Endothelial cell of umbilical vein (primary cell): ENCODE measurements around the gene P2RY11.

ENCODE experiments used
- EZH2 ChIP-seq: IDR thresholded peaks from 2 replicates; pipeline ENCODE4 v1.6.1; 2012; ENCODE audit warnings: borderline replicate concordance, low read depth, mild to moderate bottlenecking, moderate library complexity, low read length, inconsistent platforms; ENCODE audit not compliant: severe bottlenecking
- FOS ChIP-seq: IDR thresholded peaks from 2 replicates; pipeline ENCODE4 v1.6.1; 2011; ENCODE audit warnings: mild to moderate bottlenecking, low read length, moderate library complexity, borderline replicate concordance; ENCODE audit not compliant: insufficient read depth
- JUN ChIP-seq: IDR thresholded peaks from 2 replicates; pipeline ENCODE4 v1.6.1; 2011; ENCODE audit warnings: borderline replicate concordance, low read depth; ENCODE audit not compliant: insufficient read length, insufficient read depth
- MYC ChIP-seq: IDR thresholded peaks from one replicate; pipeline ENCODE4 v1.6.1; 2011; ENCODE audit warnings: mild to moderate bottlenecking, low read depth, low read length
- POLR2A ChIP-seq: IDR thresholded peaks from 2 replicates; pipeline ENCODE4 v1.6.1; 2012; ENCODE audit warnings: low read depth, mild to moderate bottlenecking, control low read depth, low read length
- POLR2AphosphoS5 ChIP-seq: IDR thresholded peaks from 2 replicates; pipeline ENCODE4 v1.6.1; 2012; ENCODE audit warnings: low read depth, mild to moderate bottlenecking, control low read depth, low read length, moderate library complexity; ENCODE audit not compliant: insufficient read depth
- TF ChIP-seq, protein P1 (sequence below), 2 donors: IDR thresholded peaks; 1 replicate in 1 of 2; 2 replicates in 1 of 2; pipeline ENCODE4 v1.5.1; 2011; ENCODE audit warnings: low read length in 2 of 2, mild to moderate bottlenecking in 2 of 2, moderate library complexity in 2 of 2, control low read depth in 1 of 2, inconsistent platforms in 1 of 2, low read depth in 1 of 2; ENCODE audit not compliant: insufficient read depth in 1 of 2; ENCODE audit errors: extremely low read depth in 1 of 2

DNA sequence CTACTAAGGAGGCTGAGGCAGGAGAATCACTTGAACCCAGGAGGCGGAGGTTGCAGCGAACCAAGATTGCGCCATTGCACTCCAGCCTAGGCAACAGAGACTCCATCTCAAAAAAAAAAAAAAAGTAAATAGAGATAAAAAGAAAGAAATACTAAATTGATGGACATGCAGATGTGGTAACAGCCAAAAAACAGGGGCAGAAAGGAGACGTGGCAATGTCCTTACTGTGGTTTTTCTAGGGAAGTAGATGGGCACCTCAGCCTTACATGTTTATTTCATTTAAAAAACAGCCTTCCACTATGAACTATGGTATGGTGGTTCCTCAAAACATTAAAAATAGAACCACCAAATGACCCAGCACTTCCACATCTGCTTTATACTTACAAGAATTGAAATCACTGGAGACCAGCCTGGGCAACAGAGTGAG, 14.7 kb downstream of the P2RY11 start:
- TF ChIP-seq, protein P1, sequence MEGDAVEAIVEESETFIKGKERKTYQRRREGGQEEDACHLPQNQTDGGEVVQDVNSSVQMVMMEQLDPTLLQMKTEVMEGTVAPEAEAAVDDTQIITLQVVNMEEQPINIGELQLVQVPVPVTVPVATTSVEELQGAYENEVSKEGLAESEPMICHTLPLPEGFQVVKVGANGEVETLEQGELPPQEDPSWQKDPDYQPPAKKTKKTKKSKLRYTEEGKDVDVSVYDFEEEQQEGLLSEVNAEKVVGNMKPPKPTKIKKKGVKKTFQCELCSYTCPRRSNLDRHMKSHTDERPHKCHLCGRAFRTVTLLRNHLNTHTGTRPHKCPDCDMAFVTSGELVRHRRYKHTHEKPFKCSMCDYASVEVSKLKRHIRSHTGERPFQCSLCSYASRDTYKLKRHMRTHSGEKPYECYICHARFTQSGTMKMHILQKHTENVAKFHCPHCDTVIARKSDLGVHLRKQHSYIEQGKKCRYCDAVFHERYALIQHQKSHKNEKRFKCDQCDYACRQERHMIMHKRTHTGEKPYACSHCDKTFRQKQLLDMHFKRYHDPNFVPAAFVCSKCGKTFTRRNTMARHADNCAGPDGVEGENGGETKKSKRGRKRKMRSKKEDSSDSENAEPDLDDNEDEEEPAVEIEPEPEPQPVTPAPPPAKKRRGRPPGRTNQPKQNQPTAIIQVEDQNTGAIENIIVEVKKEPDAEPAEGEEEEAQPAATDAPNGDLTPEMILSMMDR (IDR thresholded peaks at IDR 0.05; ENCODE audit: extremely low read depth in 1 of 2, insufficient read depth in 1 of 2, low read depth in 1 of 2, low read length in 2 of 2), result no peak
- TF ChIP-seq POLR2A (no peak), EZH2 (no peak), POLR2AphosphoS5 (no peak), MYC (no peak), FOS (no peak), JUN (no peak)
